Neural crest cell (in vitro differentiated cells): ENCODE results near the gene SNX5. TPM values are rescaled to one million over a fixed set of nuclear protein-coding genes. Genes with fewer than 3 reads are reported as not detected.

ENCODE experiments used
- DNase-seq: peaks from one replicate; pipeline ENCODE4 v3.0.0; 2021; ENCODE audit warnings: low read depth, mixed read lengths, low spot score
- H3K27ac Mint-ChIP-seq: one replicate; pipeline ENCODE4 v1.8.0; 2021; ENCODE audit warnings: mild to moderate bottlenecking, mixed read lengths; ENCODE audit not compliant: unreplicated experiment
- H3K27me3 Mint-ChIP-seq: 2 replicates; pipeline ENCODE4 v1.8.0; 2021; ENCODE audit warnings: low read depth, mild to moderate bottlenecking, mixed read lengths
- H3K36me3 Mint-ChIP-seq: 2 replicates; pipeline ENCODE4 v1.8.0; 2021; ENCODE audit warnings: low read depth, mild to moderate bottlenecking, mixed read lengths
- H3K4me1 Mint-ChIP-seq: 2 replicates; pipeline ENCODE4 v1.8.0; 2021; ENCODE audit warnings: mixed read lengths
- H3K4me3 Mint-ChIP-seq: one replicate; pipeline ENCODE4 v1.8.0; 2021; ENCODE audit warnings: mild to moderate bottlenecking, mixed read lengths
- H3K9me3 Mint-ChIP-seq: 2 replicates; pipeline ENCODE4 v1.8.0; 2021; ENCODE audit warnings: mixed read lengths
- CTCF ChIP-seq: fragments of 200-600 bp; sonication (generic); conservative IDR thresholded peaks from 2 replicates; pipeline ENCODE4 v1.5.0; 2021; ENCODE audit warnings: antibody characterized with exemption, mild to moderate bottlenecking
- total RNA-seq: library from RNA; stranded (reverse); gene quantifications from 2 replicates; pipeline ENCODE4 v1.2.1, GENCODE V29; 2021

Gene SNX5
- total RNA-seq, 1 donor from 2014 or later = 116 TPM

- peaks cover 2% of the 10 kb centered on the region for H3K27me3 Mint-ChIP-seq
- DNase-seq = no peak
- peaks cover 6% of the 10 kb centered on the region for H3K4me1 Mint-ChIP-seq
- H3K36me3 Mint-ChIP-seq = peaks cover 5% of the 10 kb centered on the region
- H3K9me3 Mint-ChIP-seq = peaks cover 8% of the 10 kb centered on the region
- no peak overlapping the region for H3K4me3 Mint-ChIP-seq
- H3K27ac Mint-ChIP-seq = no peak overlapping the region
- TF ChIP-seq CTCF = no peak
These were observed 43.5 kb upstream of the SNX5 start for GRCh38 chr20:18011951-18012645.

GRCh38 chr20:18011482-18011881, 42.9 kb upstream of the SNX5 start:
- TF ChIP-seq CTCF = no peak
- Mint-ChIP-seq H3K4me1 (peaks cover 6% of the 10 kb centered on the region), H3K9me3 (peaks cover 8% of the 10 kb centered on the region), H3K4me3 (no peak overlapping the region), H3K36me3 (peaks cover 5% of the 10 kb centered on the region), H3K27me3 (peaks cover 2% of the 10 kb centered on the region), H3K27ac (no peak overlapping the region)
- DNase-seq = no peak

- DNase-seq = no peak
- peaks cover 2% of the 10 kb centered on the region for H3K27me3 Mint-ChIP-seq
- no peak for TF ChIP-seq CTCF
- no peak overlapping the region for H3K4me3 Mint-ChIP-seq
- peaks cover 5% of the 10 kb centered on the region for H3K36me3 Mint-ChIP-seq
- peaks cover 18% of the 10 kb centered on the region for H3K4me1 Mint-ChIP-seq
- H3K27ac Mint-ChIP-seq = no peak overlapping the region
- peaks cover 8% of the 10 kb centered on the region for H3K9me3 Mint-ChIP-seq
These were observed 40.5 kb upstream of the SNX5 start for GRCh38 chr20:18009116-18009515.

- Mint-ChIP-seq H3K4me1 (peaks cover 18% of the 10 kb centered on the region), H3K9me3 (peaks cover 8% of the 10 kb centered on the region), H3K27me3 (peaks cover 2% of the 10 kb centered on the region), H3K4me3 (no peak overlapping the region), H3K27ac (no peak overlapping the region), H3K36me3 (peaks cover 5% of the 10 kb centered on the region)
- TF ChIP-seq CTCF = no peak
- no peak for DNase-seq
These were observed 39.1 kb upstream of the SNX5 start for GRCh38 chr20:18007534-18008292.

DNA sequence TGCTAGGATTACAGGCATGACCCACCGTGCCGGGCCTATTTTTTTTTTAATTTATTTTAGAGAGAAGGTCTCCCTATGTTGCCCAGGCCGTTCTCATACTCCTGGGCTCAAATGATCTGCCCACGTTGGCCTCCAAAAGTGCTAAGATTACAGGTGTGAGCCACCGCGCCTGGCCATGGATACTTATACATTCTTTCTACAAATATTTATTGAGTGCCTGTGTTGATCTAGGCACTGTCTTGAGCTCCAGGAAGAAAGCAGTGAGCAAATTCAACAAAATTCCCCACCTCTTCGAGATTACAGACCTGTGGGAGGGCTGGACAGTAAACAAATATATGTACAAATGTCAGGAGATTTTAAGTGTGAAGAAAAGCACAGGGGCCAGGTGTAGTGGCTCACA, 38.1 kb upstream of the SNX5 start:
- Mint-ChIP-seq H3K4me3 (no peak overlapping the region), H3K9me3 (peaks cover 8% of the 10 kb centered on the region), H3K27me3 (peaks cover 2% of the 10 kb centered on the region), H3K27ac (no peak overlapping the region), H3K4me1 (peaks cover 18% of the 10 kb centered on the region), H3K36me3 (peaks cover 5% of the 10 kb centered on the region)
- DNase-seq = no peak
- TF ChIP-seq CTCF = no peak
